ENCODE data around the gene PIK3R1.

GRCh38 chr5:68303754-68304420 lies 88.3 kb downstream of the PIK3R1 start:
- no peak for TF ChIP-seq POLR2AphosphoS5 (IDR thresholded peaks at IDR 0.05; ENCODE audit: low read depth, low read length)
- TF ChIP-seq POLR2A (IDR thresholded peaks at IDR 0.05; ENCODE audit: low read depth, low read length) = no peak

Measured in GM12892 (cell line).